Astrocyte of the cerebellum (primary cell): ENCODE measurements around the gene AFAP1.

Experiments used
- DNase-seq: peaks from one replicate; pipeline ENCODE4 v3.0.0-alpha.2; 2011; ENCODE audit warnings: low read depth
- H3K4me3 ChIP-seq: 2 replicates; pipeline ENCODE4 v1.5.1; 2011; ENCODE audit warnings: mild to moderate bottlenecking, low read depth, low read length, moderate library complexity
- in situ Hi-C: cut with HindIII; loops from 2 replicates; pipeline ENCODE4 v1.10.0; 2017; ENCODE audit warnings: low sequenced_read_pairs
- TF ChIP-seq, protein P1 (sequence below): IDR thresholded peaks from 2 replicates; pipeline ENCODE4 v1.5.1; 2012; ENCODE audit warnings: low read length, low read depth, moderate library complexity, mild to moderate bottlenecking; ENCODE audit errors: missing control alignments

AFAP1 gene

DNA sequence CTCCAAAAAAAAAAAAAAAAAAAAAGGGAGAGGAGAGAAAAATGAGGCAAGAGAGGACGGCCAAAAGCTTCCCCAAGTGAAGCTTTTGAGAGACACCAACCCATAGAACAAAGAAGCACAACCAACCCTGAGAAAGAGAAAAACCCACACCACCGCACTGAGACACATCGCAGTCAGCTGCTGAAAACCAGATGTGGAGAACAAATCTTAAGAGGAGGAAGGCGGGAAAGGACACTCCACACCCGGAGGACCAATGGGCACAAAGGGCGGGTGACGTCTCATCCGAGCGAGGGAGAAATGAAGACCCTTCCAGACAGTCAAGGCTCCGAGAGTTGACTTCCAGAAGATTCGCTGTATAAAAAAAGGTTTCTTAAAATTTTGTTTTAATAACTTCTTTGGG, 112.1 kb downstream of the AFAP1 start:
- no peak overlapping the region for H3K4me3 ChIP-seq
- in situ Hi-C loops, result no loop called here
- DNase-seq, result no peak
- TF ChIP-seq, protein P1, sequence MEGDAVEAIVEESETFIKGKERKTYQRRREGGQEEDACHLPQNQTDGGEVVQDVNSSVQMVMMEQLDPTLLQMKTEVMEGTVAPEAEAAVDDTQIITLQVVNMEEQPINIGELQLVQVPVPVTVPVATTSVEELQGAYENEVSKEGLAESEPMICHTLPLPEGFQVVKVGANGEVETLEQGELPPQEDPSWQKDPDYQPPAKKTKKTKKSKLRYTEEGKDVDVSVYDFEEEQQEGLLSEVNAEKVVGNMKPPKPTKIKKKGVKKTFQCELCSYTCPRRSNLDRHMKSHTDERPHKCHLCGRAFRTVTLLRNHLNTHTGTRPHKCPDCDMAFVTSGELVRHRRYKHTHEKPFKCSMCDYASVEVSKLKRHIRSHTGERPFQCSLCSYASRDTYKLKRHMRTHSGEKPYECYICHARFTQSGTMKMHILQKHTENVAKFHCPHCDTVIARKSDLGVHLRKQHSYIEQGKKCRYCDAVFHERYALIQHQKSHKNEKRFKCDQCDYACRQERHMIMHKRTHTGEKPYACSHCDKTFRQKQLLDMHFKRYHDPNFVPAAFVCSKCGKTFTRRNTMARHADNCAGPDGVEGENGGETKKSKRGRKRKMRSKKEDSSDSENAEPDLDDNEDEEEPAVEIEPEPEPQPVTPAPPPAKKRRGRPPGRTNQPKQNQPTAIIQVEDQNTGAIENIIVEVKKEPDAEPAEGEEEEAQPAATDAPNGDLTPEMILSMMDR, result no peak

GRCh38 chr4:7826909-7827306, 112.8 kb downstream of the AFAP1 start:
- H3K4me3 ChIP-seq, result no peak overlapping the region
- no peak for DNase-seq
- in situ Hi-C loops, result no loop called here
- TF ChIP-seq, protein P1, result no peak

DNA sequence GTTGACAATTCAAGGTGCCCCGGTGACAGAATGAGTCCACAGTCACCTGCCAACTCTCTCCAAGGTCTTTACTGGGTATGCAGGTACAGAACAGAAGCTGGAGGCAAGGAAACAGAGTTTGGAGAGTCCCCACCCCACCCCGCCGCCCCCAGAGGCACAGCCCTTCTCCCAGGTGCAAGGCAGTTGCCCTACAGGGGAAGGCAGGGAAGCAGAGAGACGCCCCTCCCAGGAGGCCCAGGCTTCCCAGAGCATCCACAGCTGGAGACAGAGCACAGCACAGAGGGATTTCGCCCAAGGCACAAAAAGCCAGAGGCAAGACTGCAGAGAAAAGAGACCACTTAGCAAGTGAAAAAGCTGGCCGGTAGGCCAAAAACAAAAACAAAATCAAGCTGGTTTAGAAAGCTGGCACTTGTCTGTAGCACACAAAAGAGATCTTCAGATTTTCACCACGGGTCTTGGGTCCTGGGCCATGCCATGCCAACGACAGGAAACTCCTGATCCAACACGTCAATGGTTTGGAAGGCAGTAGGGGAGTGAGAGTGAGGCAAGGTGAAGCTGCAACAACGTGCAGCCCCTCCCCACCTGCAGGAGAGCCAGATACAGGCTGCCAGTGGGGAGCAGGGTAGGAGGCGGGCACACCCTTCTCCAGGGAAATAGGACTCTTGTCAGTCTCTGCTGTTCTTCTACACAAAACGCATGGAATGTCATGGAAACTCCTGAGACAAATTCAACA, 113.3 kb downstream of the AFAP1 start:
- TF ChIP-seq, protein P1, result no peak
- H3K4me3 ChIP-seq, result no peak overlapping the region
- DNase-seq, result no peak
- in situ Hi-C loops, result no loop called here

- H3K4me3 ChIP-seq, result no peak overlapping the region
- TF ChIP-seq, protein P1, result no peak
- in situ Hi-C loops, result no loop called here
- peak; percentile 58 for DNase-seq
Observed at GRCh38 chr4:7824218-7824617, 115.4 kb downstream of the AFAP1 start.

- DNase-seq, result no peak
- in situ Hi-C loops, result no loop called here
- TF ChIP-seq, protein P1, result no peak
- H3K4me3 ChIP-seq, result no peak overlapping the region
Observed at GRCh38 chr4:7823416-7823824, 116.2 kb downstream of the AFAP1 start.

DNA sequence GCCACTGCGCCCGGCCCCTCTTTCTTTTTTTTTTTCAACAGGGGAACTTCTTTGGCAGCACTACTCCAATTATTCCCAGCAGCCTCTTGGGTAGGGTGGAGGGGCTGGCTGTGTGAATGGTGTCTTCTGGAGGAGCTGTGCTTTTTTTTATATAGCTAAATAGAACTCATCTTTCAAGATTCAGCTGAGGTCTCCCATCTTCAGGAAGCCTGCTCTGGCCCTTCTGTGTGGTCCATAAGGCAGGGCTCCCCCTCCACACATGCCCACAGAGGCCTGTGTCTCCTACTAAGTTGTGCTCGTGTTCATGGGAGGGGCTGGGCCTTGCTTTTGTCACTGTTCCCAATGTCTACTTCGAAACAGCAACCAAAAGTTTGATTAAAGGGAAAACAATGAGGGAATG, 116.8 kb downstream of the AFAP1 start:
- H3K4me3 ChIP-seq, result no peak overlapping the region
- in situ Hi-C loops, result no loop called here
- no peak for DNase-seq
- TF ChIP-seq, protein P1, result no peak

GRCh38 chr4:7822137-7822505, 117.5 kb downstream of the AFAP1 start:
- in situ Hi-C loops, result no loop called here
- DNase-seq, result no peak
- TF ChIP-seq, protein P1, result no peak
- H3K4me3 ChIP-seq, result no peak overlapping the region
